Medulla oblongata (tissue), 1 donor: Measurements from ENCODE around the gene GALR3.

ENCODE experiments used
- DNase-seq: peaks from one replicate; pipeline ENCODE4 v3.0.0-alpha.2; 2015; ENCODE audit errors: extremely low spot score

Gene GALR3

GRCh38 chr22:37803195-37803638, 20.0 kb upstream of the GALR3 start:
- DNase-seq, result peak; percentile 6

- peak; percentile 11 for DNase-seq
These were observed 19.4 kb upstream of the GALR3 start for GRCh38 chr22:37803639-37804351.

- DNase-seq, result no peak
These were observed 18.8 kb upstream of the GALR3 start for GRCh38 chr22:37804352-37804880.

GRCh38 chr22:37804881-37805809, 18.0 kb upstream of the GALR3 start:
- peak; percentile 77 for DNase-seq

GRCh38 chr22:37805810-37806277, 17.3 kb upstream of the GALR3 start:
- peak; percentile 11 for DNase-seq

GRCh38 chr22:37806409-37807333, 16.5 kb upstream of the GALR3 start:
- DNase-seq, result peak; percentile 43

- peak; percentile 97 for DNase-seq
These were observed 15.5 kb upstream of the GALR3 start, which contains the start of gene GCAT for GRCh38 chr22:37807410-37808293. TSS of gene GCAT (plus strand) at chr22:37807934. CDS start at chr22:37807968, 34 bp downstream.

GRCh38 chr22:37808294-37808657, 14.9 kb upstream of the GALR3 start:
- no peak for DNase-seq

- no peak for DNase-seq
These were observed 13.4 kb upstream of the GALR3 start for GRCh38 chr22:37809672-37810333.

- no peak for DNase-seq
These were observed 11.3 kb upstream of the GALR3 start for GRCh38 chr22:37811867-37812266.

- DNase-seq, result no peak
These were observed 10.1 kb upstream of the GALR3 start for GRCh38 chr22:37812869-37813678.

- DNase-seq, result no peak
These were observed 7.6 kb upstream of the GALR3 start for GRCh38 chr22:37815593-37815992.

GRCh38 chr22:37816543-37817180, 6.5 kb upstream of the GALR3 start:
- no peak for DNase-seq

GRCh38 chr22:37817705-37818408, 5.3 kb upstream of the GALR3 start:
- peak; percentile 92 for DNase-seq

GRCh38 chr22:37818409-37819104, 4.6 kb upstream of the GALR3 start:
- DNase-seq, result peak; percentile 25

- DNase-seq, result no peak
These were observed 4.1 kb upstream of the GALR3 start for GRCh38 chr22:37819105-37819433.

- DNase-seq, result no peak
These were observed 2.8 kb upstream of the GALR3 start for GRCh38 chr22:37820350-37820749.
